AG09309 (cell line): Measurements from ENCODE around the gene GRN.

Experiments
- DNase-seq: peaks from one replicate; pipeline ENCODE4 v3.0.0-alpha.2; 2010; ENCODE audit warnings: low read depth
- H3K4me3 ChIP-seq: 2 replicates; pipeline ENCODE4 v1.5.1; 2011; ENCODE audit warnings: mild to moderate bottlenecking, low read depth, low read length, moderate library complexity; ENCODE audit not compliant: control insufficient read depth
- TF ChIP-seq, protein P1 (sequence below): IDR thresholded peaks from 2 replicates; pipeline ENCODE4 v1.5.1; 2011; ENCODE audit warnings: mild to moderate bottlenecking, low read depth, low read length, inconsistent platforms; ENCODE audit not compliant: insufficient read depth, control insufficient read depth; ENCODE audit errors: missing control alignments

GRN gene

DNA sequence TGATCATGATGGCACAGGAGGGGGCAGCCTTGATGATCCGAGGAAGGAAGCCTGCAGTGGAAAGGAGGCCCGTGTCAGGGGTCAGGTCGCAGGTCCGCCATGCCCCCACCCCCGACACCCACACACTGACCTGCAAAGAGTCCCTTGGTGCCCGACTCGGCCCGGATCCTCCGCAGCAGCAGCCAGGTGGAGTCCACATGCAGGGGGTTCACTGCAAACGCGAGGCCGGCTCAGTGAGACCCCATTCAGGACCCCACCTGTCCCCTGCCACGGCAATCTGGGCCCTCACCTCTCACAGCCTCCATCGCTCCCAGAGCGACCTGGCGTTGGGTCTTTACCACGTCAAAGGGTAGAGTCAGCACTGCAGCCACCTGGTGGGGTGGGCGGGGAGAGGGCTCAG, 25.0 kb upstream of the GRN start:
- H3K4me3 ChIP-seq = no peak overlapping the region
- DNase-seq = no peak
- TF ChIP-seq, protein P1, sequence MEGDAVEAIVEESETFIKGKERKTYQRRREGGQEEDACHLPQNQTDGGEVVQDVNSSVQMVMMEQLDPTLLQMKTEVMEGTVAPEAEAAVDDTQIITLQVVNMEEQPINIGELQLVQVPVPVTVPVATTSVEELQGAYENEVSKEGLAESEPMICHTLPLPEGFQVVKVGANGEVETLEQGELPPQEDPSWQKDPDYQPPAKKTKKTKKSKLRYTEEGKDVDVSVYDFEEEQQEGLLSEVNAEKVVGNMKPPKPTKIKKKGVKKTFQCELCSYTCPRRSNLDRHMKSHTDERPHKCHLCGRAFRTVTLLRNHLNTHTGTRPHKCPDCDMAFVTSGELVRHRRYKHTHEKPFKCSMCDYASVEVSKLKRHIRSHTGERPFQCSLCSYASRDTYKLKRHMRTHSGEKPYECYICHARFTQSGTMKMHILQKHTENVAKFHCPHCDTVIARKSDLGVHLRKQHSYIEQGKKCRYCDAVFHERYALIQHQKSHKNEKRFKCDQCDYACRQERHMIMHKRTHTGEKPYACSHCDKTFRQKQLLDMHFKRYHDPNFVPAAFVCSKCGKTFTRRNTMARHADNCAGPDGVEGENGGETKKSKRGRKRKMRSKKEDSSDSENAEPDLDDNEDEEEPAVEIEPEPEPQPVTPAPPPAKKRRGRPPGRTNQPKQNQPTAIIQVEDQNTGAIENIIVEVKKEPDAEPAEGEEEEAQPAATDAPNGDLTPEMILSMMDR = no peak

DNA sequence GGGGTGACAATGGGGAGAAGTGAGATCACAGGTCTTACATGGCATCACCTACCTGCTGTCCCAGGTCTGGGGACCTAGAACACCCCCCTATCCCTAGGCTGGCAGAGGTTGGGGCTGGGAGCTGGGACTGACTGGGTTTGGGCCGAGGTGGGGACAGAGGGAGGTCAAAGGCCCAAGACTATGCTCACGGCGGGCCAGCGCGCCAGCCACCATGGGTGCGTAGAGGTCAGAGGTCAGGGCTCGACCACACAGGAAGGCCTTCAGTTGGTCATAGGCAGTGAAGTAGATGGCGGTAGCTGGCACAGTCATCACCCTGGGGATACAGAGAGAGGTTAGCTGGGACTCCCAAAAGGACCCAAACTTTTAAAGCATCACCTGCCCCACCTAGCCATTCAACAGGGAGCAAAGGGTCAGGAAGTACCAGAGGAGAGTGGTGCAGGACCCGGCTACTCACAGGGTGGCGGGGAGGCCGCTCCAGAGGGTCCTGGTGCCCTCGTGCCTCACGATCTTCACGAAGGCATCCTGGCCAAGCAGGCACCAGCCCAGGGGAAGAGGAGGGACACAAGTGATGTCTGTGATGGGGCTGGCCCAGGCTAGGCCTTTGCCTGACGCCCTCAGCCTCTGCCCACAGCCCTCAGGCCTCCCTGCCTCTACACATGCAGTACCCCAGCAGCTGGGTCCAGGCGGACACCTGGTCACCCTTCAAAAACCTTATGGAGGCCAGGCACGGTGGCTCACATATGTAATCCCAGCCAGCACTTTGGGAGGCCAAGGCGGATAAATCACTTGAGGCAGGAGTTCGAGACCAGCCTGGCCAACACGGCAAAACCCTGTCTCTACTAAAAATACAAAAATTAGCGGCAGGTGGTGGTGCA, 23.6 kb upstream of the GRN start:
- no peak for DNase-seq
- H3K4me3 ChIP-seq = no peak overlapping the region
- TF ChIP-seq, protein P1 = no peak

DNA sequence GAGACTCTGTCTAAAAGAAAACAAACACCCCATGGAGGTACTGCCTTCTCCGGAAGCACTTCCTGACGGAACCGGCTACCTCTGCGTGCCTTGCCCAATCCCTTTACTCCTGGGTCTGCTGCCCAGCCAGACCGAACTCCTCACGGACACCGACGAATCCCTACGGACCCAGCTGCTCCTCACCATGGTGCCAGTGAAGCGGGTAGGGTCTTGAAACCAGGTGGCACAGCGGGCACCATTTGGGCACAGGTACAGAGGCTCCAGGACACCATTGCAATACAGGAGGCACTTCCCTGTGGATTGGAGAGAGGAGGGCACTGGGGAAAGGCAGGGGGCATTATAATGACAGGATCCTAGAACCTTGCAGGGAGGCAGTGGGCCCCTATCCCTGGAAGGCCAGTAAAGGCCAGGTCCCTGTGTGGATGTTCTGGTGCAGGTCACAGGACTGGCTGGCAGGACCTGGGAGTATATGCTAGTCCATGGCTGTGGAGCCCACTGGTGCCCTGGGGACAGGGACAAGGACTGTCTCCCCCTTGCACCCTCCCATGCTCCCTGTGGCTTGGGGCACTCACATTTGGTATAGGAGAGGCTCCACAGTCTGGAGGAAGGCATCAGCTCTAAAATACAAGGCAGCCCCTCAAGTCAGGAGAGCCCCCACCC, 22.7 kb upstream of the GRN start:
- no peak overlapping the region for H3K4me3 ChIP-seq
- TF ChIP-seq, protein P1 = no peak
- DNase-seq = no peak

DNA sequence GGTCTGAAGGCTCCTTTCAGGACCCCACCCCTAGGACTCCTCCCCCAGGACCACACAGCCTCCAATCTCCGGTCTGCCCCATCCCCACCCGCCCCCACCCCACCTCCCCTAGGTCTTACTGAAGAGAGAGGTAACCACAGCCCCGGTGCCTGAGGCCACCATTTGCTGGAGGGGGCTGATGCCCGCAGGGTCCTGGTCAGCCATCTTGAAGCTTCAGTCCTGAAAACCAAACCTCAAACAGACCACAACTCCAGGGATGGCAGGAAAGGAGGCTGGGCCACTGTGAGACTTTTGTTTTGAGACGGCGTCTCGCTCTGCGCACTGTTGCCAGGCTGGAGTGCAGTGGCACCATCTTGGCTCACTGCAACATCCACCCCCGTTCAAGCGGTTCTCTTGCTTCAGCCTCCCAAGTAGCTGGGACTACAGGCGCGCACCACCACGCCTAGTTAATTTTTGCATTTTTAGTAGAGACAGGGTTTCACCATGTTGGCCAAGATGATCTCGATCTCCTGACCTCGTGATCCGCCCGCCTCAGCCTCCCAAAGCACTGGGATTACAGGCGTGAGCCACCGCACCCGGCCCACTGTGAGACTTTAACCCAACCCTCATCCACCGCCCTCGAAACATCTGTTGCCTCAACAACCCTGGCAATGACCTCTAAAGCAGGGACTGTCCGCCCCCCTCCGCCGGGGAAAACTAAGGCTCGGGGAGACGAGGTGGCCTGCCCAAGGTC, 21.6 kb upstream of the GRN start:
- DNase-seq = no peak
- peak overlapping the region; percentile 86 for H3K4me3 ChIP-seq
- TF ChIP-seq, protein P1 = no peak

DNA sequence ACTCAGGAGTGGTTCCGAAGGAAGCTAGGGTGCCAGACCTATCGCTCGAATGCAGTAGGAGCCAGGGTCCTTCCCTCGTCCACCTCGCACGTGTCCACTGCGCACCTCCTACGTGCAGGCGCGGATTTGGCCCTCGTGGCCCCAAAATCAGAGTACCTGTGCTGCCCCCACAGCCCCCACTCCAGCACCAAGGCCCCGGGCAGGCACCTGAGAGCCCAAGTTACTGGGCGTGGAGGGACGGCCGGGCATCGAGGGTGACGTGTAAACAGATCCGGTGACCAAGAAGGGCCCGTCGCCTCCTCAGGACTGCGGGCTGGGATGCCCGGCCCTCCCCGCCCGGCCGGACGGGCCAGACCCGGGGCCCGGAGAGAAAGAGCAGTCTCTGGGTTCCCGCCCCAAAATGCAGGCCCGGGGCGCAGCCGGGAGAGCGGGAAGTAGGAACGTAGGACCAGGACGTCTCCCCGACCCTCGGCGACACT, 21.0 kb upstream of the GRN start:
- no peak for DNase-seq

More for the DNA sequence above, 21.0 kb upstream of the GRN start:
- TF ChIP-seq, protein P1 = no peak
- peak overlapping the region; percentile 86 for H3K4me3 ChIP-seq
